CD14-positive monocyte (primary cell): ENCODE data around the gene AGT. TPM values are rescaled to one million over a fixed set of nuclear protein-coding genes. Genes with fewer than 3 reads are reported as not detected.
A peak's percentile ranks its signal among the peaks of the same experiment; 100 is the strongest.

Experiments used
- DNase-seq, 3 donors: peaks; one replicate each; pipeline ENCODE4 v3.0.0-alpha.2; 2011 to 2022
- H2AFZ ChIP-seq: 2 replicates; pipeline ENCODE4 v1.6.0; 2012; ENCODE audit warnings: mild to moderate bottlenecking, low read depth, low read length, inconsistent platforms; ENCODE audit not compliant: insufficient read depth, poor library complexity, severe bottlenecking
- H3K27ac ChIP-seq, 2 donors: 1 replicate in 1 of 2; 2 replicates in 1 of 2; pipeline ENCODE4 v1.5.1; 2012 to 2013; ENCODE audit warnings: low read length in 2 of 2, control low read depth in 1 of 2, inconsistent platforms in 1 of 2, low read depth in 1 of 2, mild to moderate bottlenecking in 1 of 2
- H3K27me3 ChIP-seq, 2 donors: one replicate each; pipeline versions ENCODE4 v1.6.0 to v1.6.1; 2011 to 2013; ENCODE audit warnings: low read length in 2 of 2; ENCODE audit not compliant: control insufficient read depth in 2 of 2, insufficient read depth in 2 of 2
- H3K36me3 ChIP-seq, 2 donors: replicated peaks in 1 of 2; 1 replicate in 1 of 2; 2 replicates in 1 of 2; pipeline versions ENCODE4 v1.5.1 to v1.6.1; 2012 to 2013; ENCODE audit warnings: low read length in 2 of 2, control low read depth in 1 of 2, inconsistent platforms in 1 of 2, mild to moderate bottlenecking in 1 of 2; ENCODE audit not compliant: insufficient read depth in 2 of 2, control insufficient read depth in 1 of 2
- H3K4me1 ChIP-seq, 2 donors: 1 replicate in 1 of 2; 2 replicates in 1 of 2; pipeline versions ENCODE4 v1.5.1 to v1.6.1; 2012 to 2013; ENCODE audit warnings: low read length in 2 of 2, control low read depth in 1 of 2, inconsistent platforms in 1 of 2, mild to moderate bottlenecking in 1 of 2, moderate library complexity in 1 of 2; ENCODE audit not compliant: insufficient read depth in 2 of 2, control insufficient read depth in 1 of 2
- H3K4me2 ChIP-seq: replicated peaks from 2 replicates; pipeline ENCODE3; 2012; ENCODE audit warnings: low read length, moderate library complexity, mild to moderate bottlenecking; ENCODE audit not compliant: poor library complexity, severe bottlenecking; ENCODE audit errors: extremely low read depth
- H3K4me3 ChIP-seq, 3 experiments: fragments of 200-600 bp in 1 of 3; sonication (generic) in 1 of 3; replicated peaks in 1 of 3; 1 replicate in 2 of 3; 2 replicates in 1 of 3; pipeline ENCODE4 v1.5.1; 2011 to 2013; ENCODE audit warnings: low read length in 3 of 3, mild to moderate bottlenecking in 3 of 3, control low read depth in 2 of 3, low read depth in 2 of 3, inconsistent platforms in 1 of 3, moderate library complexity in 1 of 3
- H3K79me2 ChIP-seq: 2 replicates; pipeline ENCODE4 v1.6.0; 2012; ENCODE audit warnings: mild to moderate bottlenecking, control low read depth, inconsistent platforms, low read length, moderate library complexity; ENCODE audit not compliant: insufficient read depth
- H3K9ac ChIP-seq: 2 replicates; pipeline ENCODE4 v1.6.0; 2017; ENCODE audit warnings: low read length, mild to moderate bottlenecking; ENCODE audit not compliant: insufficient read depth, poor library complexity, severe bottlenecking
- H3K9me3 ChIP-seq, 2 donors: replicated peaks in 1 of 2; 1 replicate in 1 of 2; 2 replicates in 1 of 2; pipeline versions ENCODE4 v1.5.1 to v1.6.1; 2012 to 2013; ENCODE audit warnings: low read length in 2 of 2, control low read depth in 1 of 2; ENCODE audit not compliant: control insufficient read depth in 1 of 2, insufficient read depth in 1 of 2
- H4K20me1 ChIP-seq: 2 replicates; pipeline ENCODE4 v1.6.0; 2012; ENCODE audit warnings: mild to moderate bottlenecking, low read length, control low read depth, moderate library complexity; ENCODE audit not compliant: insufficient read depth
- H3K27ac Mint-ChIP-seq, 7 donors: one replicate each; pipeline ENCODE4 v1.8.0; 2020; ENCODE audit warnings: mild to moderate bottlenecking in 7 of 7, mixed read lengths in 7 of 7, moderate library complexity in 6 of 7, inconsistent platforms in 2 of 7
- H3K27me3 Mint-ChIP-seq, 3 donors: one replicate each; pipeline ENCODE4 v1.8.0; 2021 to 2022; ENCODE audit warnings: low read depth in 3 of 3, mild to moderate bottlenecking in 3 of 3, mixed read lengths in 3 of 3, moderate library complexity in 3 of 3, inconsistent platforms in 1 of 3
- H3K36me3 Mint-ChIP-seq, 2 donors: one replicate each; pipeline ENCODE4 v1.8.0; 2020; ENCODE audit warnings: mixed read lengths in 2 of 2, inconsistent platforms in 1 of 2, mild to moderate bottlenecking in 1 of 2
- H3K4me1 Mint-ChIP-seq: one replicate; pipeline ENCODE4 v1.8.0; 2020; ENCODE audit warnings: mild to moderate bottlenecking, mixed read lengths
- H3K4me3 Mint-ChIP-seq, 2 donors: one replicate each; pipeline ENCODE4 v1.8.0; 2020; ENCODE audit warnings: mild to moderate bottlenecking in 2 of 2, mixed read lengths in 2 of 2, moderate library complexity in 1 of 2
- H3K9me3 Mint-ChIP-seq, 7 donors: one replicate each; pipeline ENCODE4 v1.8.0; 2020 to 2022; ENCODE audit warnings: mixed read lengths in 7 of 7, mild to moderate bottlenecking in 6 of 7, moderate library complexity in 6 of 7, inconsistent platforms in 2 of 7
- CTCF ChIP-seq: fragments of 200-600 bp; IDR thresholded peaks from one replicate; pipeline ENCODE4 v1.8.0; 2022; ENCODE audit warnings: antibody characterized with exemption, mild to moderate bottlenecking
- WGBS: methylation state at CpG from one replicate; pipeline ENCODE4 v1.1.5; 2013; ENCODE audit warnings: missing lambda C conversion rate; ENCODE audit not compliant: insufficient coverage; 5-methylcytosine and 5-hydroxymethylcytosine counted together
- intact Hi-C, 2 donors: fragments of 100-400 bp; cut with micrococcal nuclease; formaldehyde crosslinking; loops; one replicate each; pipeline versions ENCODE4 v1.15.0 to v1.15.1; 2023
- polyA plus RNA-seq, 3 donors: library from polyadenylated mRNA; depleted of rRNA in 1 of 3; unstranded in 2 of 3; stranded (reverse) in 1 of 3; fragments of 300-500 nt in 2 of 3; fragments of >200 nt in 1 of 3; fragmentation: Illumina TruSeq in 2 of 3; gene quantifications; 1 replicate in 2 of 3; 2 replicates in 1 of 3; pipeline ENCODE4 v1.2.3, GENCODE V29; 2012 to 2021

AGT gene
- polyA plus RNA-seq, 3 donors: 0.04 TPM; not detected in 2

DNA sequence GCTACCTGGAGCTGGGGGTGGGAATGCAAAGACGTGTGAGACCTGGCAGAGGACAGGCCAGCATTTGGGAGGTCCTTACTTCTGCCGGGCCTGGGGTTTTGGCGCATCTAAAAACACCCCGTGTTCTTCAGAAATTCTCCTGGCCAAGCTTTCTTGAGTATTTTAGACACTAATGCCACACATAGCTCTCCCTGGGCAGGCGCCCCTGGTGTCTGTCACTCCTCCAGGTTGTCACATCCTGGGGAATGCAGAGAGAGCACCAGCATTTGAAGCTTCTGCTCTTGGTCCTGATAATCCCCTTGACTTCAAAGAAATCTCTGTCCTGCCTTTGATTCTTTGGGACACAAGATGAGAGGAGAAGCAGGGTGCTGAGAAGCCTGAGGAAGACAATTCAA lies 39.3 kb upstream of the AGT start:
- H3K27me3 ChIP-seq: no peaks in the 10 kb centered on the region
- Mint-ChIP-seq H3K4me3 (no peak overlapping the region), H3K36me3 (no peaks in the 10 kb centered on the region), H3K27ac (no peak overlapping the region), H3K27me3 (peaks cover 3 to 9% (median 4%) of the 10 kb centered on the region in 3 donors), H3K4me1 (peaks cover 2% of the 10 kb centered on the region), H3K9me3 (no peaks in the 10 kb centered on the region)
- peak overlapping the region; percentile 73 for H2AFZ ChIP-seq
- H3K4me2 ChIP-seq: peak overlapping the region; percentile 71
- H3K4me1 ChIP-seq: peaks cover 6 to 8% of the 10 kb centered on the region in 2 donors
- H3K27ac ChIP-seq: no peak overlapping the region
- no peak for DNase-seq
- H4K20me1 ChIP-seq: no peaks in the 10 kb centered on the region
- H3K9ac ChIP-seq: peak overlapping the region; percentile 27
- TF ChIP-seq CTCF: no peak
- H3K4me3 ChIP-seq: no peak overlapping the region
- intact Hi-C loops: no loop called here
- 98% methylated on average over 5 of the region's 5 CpGs for WGBS
- no peaks in the 10 kb centered on the region for H3K9me3 ChIP-seq
- H3K36me3 ChIP-seq: no peaks in the 10 kb centered on the region
- no peaks in the 10 kb centered on the region for H3K79me2 ChIP-seq

DNA sequence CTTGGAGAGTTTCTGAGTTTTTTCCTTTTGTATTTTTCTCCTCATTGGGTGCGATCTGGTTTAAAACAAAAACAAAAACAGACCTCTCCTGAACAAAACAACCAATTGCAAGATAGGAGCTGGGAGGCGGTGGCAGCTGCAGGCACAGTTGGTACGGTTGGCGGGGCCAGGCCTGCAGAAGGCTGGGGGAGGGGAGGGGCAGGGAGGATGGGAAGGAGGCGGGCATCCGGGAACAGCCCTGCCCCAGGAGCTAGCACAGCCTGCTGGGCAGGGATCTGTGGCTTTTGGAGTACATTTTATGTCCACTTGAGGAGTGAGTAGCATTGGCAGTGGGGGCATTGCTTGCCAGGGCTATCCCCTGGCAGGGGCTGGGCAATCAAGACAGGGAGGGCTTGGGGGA lies 38.5 kb upstream of the AGT start:
- WGBS: 97% methylated on average over 4 of the region's 6 CpGs
- DNase-seq: no peak

More for the DNA sequence above, 38.5 kb upstream of the AGT start:
- Histone ChIP-seq H2AFZ (no peak overlapping the region), H3K4me3 (no peak overlapping the region), H3K4me2 (no peak overlapping the region), H3K27ac (no peak overlapping the region), H3K79me2 (no peaks in the 10 kb centered on the region), H3K4me1 (peaks cover 6 to 14% of the 10 kb centered on the region in 2 donors), H4K20me1 (no peaks in the 10 kb centered on the region), H3K9me3 (no peaks in the 10 kb centered on the region), H3K36me3 (no peaks in the 10 kb centered on the region), H3K27me3 (no peaks in the 10 kb centered on the region), H3K9ac (no peak overlapping the region)
- Mint-ChIP-seq H3K9me3 (no peaks in the 10 kb centered on the region), H3K4me1 (peaks cover 2% of the 10 kb centered on the region), H3K27me3 (peaks cover 3 to 6% (median 3%) of the 10 kb centered on the region in 3 donors), H3K27ac (peak overlapping the region in 1 of 7 donors; percentile 41), H3K36me3 (no peaks in the 10 kb centered on the region), H3K4me3 (no peak overlapping the region)
- intact Hi-C loops: no loop called here
- no peak for TF ChIP-seq CTCF
